HepG2 (cell line): ENCODE results near the gene CASD1. TPM values are rescaled to one million over a fixed set of nuclear protein-coding genes. Genes with fewer than 3 reads are reported as not detected.

ENCODE experiments used
- CBX2 ChIP-seq, 2 experiments: fragments of 200-600 bp in 1 of 2; sonication (generic); formaldehyde crosslinking in 1 of 2; IDR thresholded peaks; 2 replicates each; pipeline versions ENCODE4 v1.7.0 to v1.8.1; 2018 to 2022; ENCODE audit warnings: low read depth in 2 of 2, low read length in 1 of 2, mild to moderate bottlenecking in 1 of 2, missing genetic modification reagents in 1 of 2
- CC2D1A ChIP-seq: sonication (generic); formaldehyde crosslinking; IDR thresholded peaks from 2 replicates; pipeline ENCODE4 v1.8.1; 2023; ENCODE audit warnings: mild to moderate bottlenecking, missing genetic modification reagents
- CEBPB ChIP-seq: IDR thresholded peaks from 2 replicates; pipeline ENCODE4 v1.6.1; 2011; ENCODE audit warnings: low read depth, low read length, improper control_type of control experiment, borderline replicate concordance
- CREB1 ChIP-seq, 2 experiments: fragments of 450-650 bp in 1 of 2; IDR thresholded peaks; 2 replicates each; pipeline ENCODE4 v1.6.1; 2016 to 2017; ENCODE audit warnings: control low read depth in 1 of 2, mild to moderate bottlenecking in 1 of 2, missing compliant biosample characterization in 1 of 2, missing genetic modification characterization in 1 of 2
- ELF4 ChIP-seq: sonication (generic); formaldehyde crosslinking; IDR thresholded peaks from 2 replicates; pipeline ENCODE4 v1.5.0; 2020; ENCODE audit warnings: missing genetic modification reagents, mild to moderate bottlenecking, moderate library complexity, borderline replicate concordance
- FOSL1 ChIP-seq: sonication (generic); formaldehyde crosslinking; IDR thresholded peaks from 2 replicates; pipeline ENCODE4 v1.9.0; 2021; ENCODE audit warnings: missing genetic modification reagents, borderline replicate concordance
- FOXO1 ChIP-seq: sonication (generic); formaldehyde crosslinking; IDR thresholded peaks from 2 replicates; pipeline ENCODE4 v1.4.0; 2020; ENCODE audit warnings: missing genetic modification reagents
- GATAD1 ChIP-seq: IDR thresholded peaks from 2 replicates; pipeline ENCODE4 v1.6.1; 2016; ENCODE audit warnings: missing genetic modification reagents, missing compliant biosample characterization
- IRF2 ChIP-seq: IDR thresholded peaks from 2 replicates; pipeline ENCODE4 v1.6.1; 2018; ENCODE audit warnings: missing genetic modification reagents, missing compliant biosample characterization
- NCOA2 ChIP-seq: sonication (generic); formaldehyde crosslinking; IDR thresholded peaks from 2 replicates; pipeline ENCODE4 v1.8.0; 2022; ENCODE audit warnings: inconsistent platforms
- SAP130 ChIP-seq: IDR thresholded peaks from 2 replicates; pipeline ENCODE4 v1.6.1; 2016; ENCODE audit warnings: low read depth
- ZFP1 ChIP-seq: IDR thresholded peaks from 2 replicates; pipeline ENCODE4 v1.6.1; 2016
- ZNF230 ChIP-seq: sonication (generic); formaldehyde crosslinking; IDR thresholded peaks from 2 replicates; pipeline ENCODE4 v1.4.0; 2020; ENCODE audit warnings: mild to moderate bottlenecking, missing genetic modification reagents
- polyA plus RNA-seq, 8 experiments: library from polyadenylated mRNA; depleted of rRNA in 3 of 8; stranded (reverse) in 7 of 8; unstranded in 1 of 8; fragments of >200 nt; fragmentation: Illumina TruSeq in 4 of 8; extraction: Trizol in 4 of 8; gene quantifications; 2 replicates each; pipeline versions ENCODE4 v1.2.1 to v1.2.3, GENCODE V29; 2011 to 2016; ENCODE audit warnings: low read depth in 4 of 8, missing spikeins in 1 of 8, mixed read lengths in 1 of 8; ENCODE audit not compliant: insufficient read depth in 1 of 8
- total RNA-seq, 5 experiments: library from RNA; depleted of rRNA; stranded (reverse); fragments of >200 nt; fragmentation: Illumina TruSeq; extraction: Trizol; gene quantifications; 2 replicates each; pipeline ENCODE4 v1.2.3, GENCODE V29; 2016; ENCODE audit warnings: low read depth in 1 of 5
- TF ChIP-seq, protein P1 (sequence below): IDR thresholded peaks from 2 replicates; pipeline ENCODE4 v1.4.0; 2020; ENCODE audit warnings: mild to moderate bottlenecking, missing genetic modification reagents
- TF ChIP-seq, protein P2 (sequence below): IDR thresholded peaks from 2 replicates; pipeline ENCODE4 v1.6.1; 2016; ENCODE audit warnings: mild to moderate bottlenecking
- TF ChIP-seq, protein P3 (sequence below): sonication (generic); formaldehyde crosslinking; IDR thresholded peaks from 2 replicates; pipeline ENCODE4 v1.4.0; 2020; ENCODE audit warnings: missing genetic modification reagents
- TF ChIP-seq, protein P4 (sequence below): sonication (generic); formaldehyde crosslinking; IDR thresholded peaks from 2 replicates; pipeline ENCODE4 v1.5.0; 2020; ENCODE audit warnings: missing genetic modification reagents

The CASD1 gene
- total and polyA plus RNA-seq, 2 of the 13 experiments (the other 11 are each of a cell fraction or from before 2014, with no cell fraction given): 22.9 to 32.6 TPM

DNA sequence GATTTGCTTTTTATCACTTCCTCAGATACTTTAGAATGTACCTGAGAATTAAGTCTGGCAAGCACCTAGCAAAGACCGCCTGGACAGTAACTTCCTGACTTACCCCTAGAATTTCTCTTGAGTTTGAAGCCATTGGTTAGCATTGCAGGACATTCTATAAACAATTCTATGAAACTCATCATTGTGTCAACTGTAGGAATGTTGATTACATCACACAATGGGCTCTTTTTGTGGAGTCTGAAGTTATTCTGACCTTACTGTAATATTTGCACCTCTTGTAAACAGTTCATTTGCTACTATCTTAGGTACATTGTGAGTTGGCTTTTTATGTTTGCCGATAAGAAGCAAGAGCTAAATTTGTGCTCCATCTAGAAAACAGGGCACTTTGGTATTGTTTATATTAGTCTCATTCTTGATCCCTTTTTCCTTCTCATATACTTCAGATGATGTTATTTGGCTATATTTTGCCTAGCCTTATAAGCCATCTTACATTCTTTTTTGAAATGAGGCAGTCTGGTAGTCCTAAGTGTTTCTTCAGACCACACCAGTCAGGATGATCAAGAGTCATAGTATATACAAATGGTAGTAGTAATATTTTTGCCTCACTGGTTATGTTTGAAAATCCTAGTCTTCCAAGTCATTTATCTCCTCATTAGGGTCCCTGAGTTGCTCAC lies 52.4 kb downstream of the CASD1 start (continued):
- no peak for TF ChIP-seq ELF4 (CRISPR knock-in tag)
- TF ChIP-seq NCOA2: peak; percentile 98
- TF ChIP-seq SAP130 (CRISPR knock-in tag): peak; percentile 87
- TF ChIP-seq FOSL1 (CRISPR knock-in tag): no peak; the same call in 1 of the 2 replicates
- TF ChIP-seq, protein P1, sequence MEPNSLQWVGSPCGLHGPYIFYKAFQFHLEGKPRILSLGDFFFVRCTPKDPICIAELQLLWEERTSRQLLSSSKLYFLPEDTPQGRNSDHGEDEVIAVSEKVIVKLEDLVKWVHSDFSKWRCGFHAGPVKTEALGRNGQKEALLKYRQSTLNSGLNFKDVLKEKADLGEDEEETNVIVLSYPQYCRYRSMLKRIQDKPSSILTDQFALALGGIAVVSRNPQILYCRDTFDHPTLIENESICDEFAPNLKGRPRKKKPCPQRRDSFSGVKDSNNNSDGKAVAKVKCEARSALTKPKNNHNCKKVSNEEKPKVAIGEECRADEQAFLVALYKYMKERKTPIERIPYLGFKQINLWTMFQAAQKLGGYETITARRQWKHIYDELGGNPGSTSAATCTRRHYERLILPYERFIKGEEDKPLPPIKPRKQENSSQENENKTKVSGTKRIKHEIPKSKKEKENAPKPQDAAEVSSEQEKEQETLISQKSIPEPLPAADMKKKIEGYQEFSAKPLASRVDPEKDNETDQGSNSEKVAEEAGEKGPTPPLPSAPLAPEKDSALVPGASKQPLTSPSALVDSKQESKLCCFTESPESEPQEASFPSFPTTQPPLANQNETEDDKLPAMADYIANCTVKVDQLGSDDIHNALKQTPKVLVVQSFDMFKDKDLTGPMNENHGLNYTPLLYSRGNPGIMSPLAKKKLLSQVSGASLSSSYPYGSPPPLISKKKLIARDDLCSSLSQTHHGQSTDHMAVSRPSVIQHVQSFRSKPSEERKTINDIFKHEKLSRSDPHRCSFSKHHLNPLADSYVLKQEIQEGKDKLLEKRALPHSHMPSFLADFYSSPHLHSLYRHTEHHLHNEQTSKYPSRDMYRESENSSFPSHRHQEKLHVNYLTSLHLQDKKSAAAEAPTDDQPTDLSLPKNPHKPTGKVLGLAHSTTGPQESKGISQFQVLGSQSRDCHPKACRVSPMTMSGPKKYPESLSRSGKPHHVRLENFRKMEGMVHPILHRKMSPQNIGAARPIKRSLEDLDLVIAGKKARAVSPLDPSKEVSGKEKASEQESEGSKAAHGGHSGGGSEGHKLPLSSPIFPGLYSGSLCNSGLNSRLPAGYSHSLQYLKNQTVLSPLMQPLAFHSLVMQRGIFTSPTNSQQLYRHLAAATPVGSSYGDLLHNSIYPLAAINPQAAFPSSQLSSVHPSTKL (CRISPR knock-in tag): peak; percentile 100
- peak; percentile 87 for TF ChIP-seq IRF2 (CRISPR knock-in tag)
- peak; percentile 67; the same call in 1 of the 2 replicates for TF ChIP-seq CREB1 (IDR thresholded peaks at IDR 0.05)
- peak; percentile 81 for TF ChIP-seq CREB1 (CRISPR knock-in tag; IDR thresholded peaks at IDR 0.05)
- peak; percentile 94 for TF ChIP-seq FOXO1 (CRISPR knock-in tag)
- TF ChIP-seq CC2D1A (CRISPR knock-in tag): no peak
- TF ChIP-seq CBX2 (IDR thresholded peaks at IDR 0.05; ENCODE audit: low read depth, low read length): no peak
- TF ChIP-seq CBX2 (CRISPR knock-in tag; IDR thresholded peaks at IDR 0.05; ENCODE audit: low read depth): no peak
- TF ChIP-seq, protein P2, sequence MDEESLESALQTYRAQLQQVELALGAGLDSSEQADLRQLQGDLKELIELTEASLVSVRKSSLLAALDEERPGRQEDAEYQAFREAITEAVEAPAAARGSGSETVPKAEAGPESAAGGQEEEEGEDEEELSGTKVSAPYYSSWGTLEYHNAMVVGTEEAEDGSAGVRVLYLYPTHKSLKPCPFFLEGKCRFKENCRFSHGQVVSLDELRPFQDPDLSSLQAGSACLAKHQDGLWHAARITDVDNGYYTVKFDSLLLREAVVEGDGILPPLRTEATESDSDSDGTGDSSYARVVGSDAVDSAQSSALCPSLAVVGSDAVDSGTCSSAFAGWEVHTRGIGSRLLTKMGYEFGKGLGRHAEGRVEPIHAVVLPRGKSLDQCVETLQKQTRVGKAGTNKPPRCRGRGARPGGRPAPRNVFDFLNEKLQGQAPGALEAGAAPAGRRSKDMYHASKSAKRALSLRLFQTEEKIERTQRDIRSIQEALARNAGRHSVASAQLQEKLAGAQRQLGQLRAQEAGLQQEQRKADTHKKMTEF: peak; percentile 97
- TF ChIP-seq, protein P3, sequence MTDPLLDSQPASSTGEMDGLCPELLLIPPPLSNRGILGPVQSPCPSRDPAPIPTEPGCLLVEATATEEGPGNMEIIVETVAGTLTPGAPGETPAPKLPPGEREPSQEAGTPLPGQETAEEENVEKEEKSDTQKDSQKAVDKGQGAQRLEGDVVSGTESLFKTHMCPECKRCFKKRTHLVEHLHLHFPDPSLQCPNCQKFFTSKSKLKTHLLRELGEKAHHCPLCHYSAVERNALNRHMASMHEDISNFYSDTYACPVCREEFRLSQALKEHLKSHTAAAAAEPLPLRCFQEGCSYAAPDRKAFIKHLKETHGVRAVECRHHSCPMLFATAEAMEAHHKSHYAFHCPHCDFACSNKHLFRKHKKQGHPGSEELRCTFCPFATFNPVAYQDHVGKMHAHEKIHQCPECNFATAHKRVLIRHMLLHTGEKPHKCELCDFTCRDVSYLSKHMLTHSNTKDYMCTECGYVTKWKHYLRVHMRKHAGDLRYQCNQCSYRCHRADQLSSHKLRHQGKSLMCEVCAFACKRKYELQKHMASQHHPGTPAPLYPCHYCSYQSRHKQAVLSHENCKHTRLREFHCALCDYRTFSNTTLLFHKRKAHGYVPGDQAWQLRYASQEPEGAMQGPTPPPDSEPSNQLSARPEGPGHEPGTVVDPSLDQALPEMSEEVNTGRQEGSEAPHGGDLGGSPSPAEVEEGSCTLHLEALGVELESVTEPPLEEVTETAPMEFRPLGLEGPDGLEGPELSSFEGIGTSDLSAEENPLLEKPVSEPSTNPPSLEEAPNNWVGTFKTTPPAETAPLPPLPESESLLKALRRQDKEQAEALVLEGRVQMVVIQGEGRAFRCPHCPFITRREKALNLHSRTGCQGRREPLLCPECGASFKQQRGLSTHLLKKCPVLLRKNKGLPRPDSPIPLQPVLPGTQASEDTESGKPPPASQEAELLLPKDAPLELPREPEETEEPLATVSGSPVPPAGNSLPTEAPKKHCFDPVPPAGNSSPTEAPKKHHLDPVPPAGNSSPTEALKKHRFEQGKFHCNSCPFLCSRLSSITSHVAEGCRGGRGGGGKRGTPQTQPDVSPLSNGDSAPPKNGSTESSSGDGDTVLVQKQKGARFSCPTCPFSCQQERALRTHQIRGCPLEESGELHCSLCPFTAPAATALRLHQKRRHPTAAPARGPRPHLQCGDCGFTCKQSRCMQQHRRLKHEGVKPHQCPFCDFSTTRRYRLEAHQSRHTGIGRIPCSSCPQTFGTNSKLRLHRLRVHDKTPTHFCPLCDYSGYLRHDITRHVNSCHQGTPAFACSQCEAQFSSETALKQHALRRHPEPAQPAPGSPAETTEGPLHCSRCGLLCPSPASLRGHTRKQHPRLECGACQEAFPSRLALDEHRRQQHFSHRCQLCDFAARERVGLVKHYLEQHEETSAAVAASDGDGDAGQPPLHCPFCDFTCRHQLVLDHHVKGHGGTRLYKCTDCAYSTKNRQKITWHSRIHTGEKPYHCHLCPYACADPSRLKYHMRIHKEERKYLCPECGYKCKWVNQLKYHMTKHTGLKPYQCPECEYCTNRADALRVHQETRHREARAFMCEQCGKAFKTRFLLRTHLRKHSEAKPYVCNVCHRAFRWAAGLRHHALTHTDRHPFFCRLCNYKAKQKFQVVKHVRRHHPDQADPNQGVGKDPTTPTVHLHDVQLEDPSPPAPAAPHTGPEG (CRISPR knock-in tag): no peak; the same call in 1 of the 2 replicates
- no peak for TF ChIP-seq ZNF230 (CRISPR knock-in tag)
- TF ChIP-seq ZFP1 (CRISPR knock-in tag): peak; percentile 94
- no peak for TF ChIP-seq GATAD1 (CRISPR knock-in tag)
- peak; percentile 91 for TF ChIP-seq CEBPB
- TF ChIP-seq, protein P4, sequence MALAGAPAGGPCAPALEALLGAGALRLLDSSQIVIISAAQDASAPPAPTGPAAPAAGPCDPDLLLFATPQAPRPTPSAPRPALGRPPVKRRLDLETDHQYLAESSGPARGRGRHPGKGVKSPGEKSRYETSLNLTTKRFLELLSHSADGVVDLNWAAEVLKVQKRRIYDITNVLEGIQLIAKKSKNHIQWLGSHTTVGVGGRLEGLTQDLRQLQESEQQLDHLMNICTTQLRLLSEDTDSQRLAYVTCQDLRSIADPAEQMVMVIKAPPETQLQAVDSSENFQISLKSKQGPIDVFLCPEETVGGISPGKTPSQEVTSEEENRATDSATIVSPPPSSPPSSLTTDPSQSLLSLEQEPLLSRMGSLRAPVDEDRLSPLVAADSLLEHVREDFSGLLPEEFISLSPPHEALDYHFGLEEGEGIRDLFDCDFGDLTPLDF (CRISPR knock-in tag): peak; percentile 39; the same call in 1 of the 2 replicates
